Measurements from ENCODE around the gene NDUFV3. TPM values are rescaled to one million over a fixed set of nuclear protein-coding genes. Genes with fewer than 3 reads are reported as not detected.

The NDUFV3 gene
- total and polyA plus RNA-seq, 2 of the 13 experiments (the other 11 are each of a cell fraction or from before 2014, with no cell fraction given) = 14.2 to 29.6 TPM

- peak; percentile 39; the same call in 1 of the 2 replicates for TF ChIP-seq ZBTB33 (CRISPR knock-in tag; IDR thresholded peaks at IDR 0.05)
- TF ChIP-seq ZKSCAN8 (CRISPR knock-in tag; IDR thresholded peaks at IDR 0.05; ENCODE audit: borderline replicate concordance) = no peak
- no peak for TF ChIP-seq THRA (CRISPR knock-in tag; IDR thresholded peaks at IDR 0.05; ENCODE audit: borderline replicate concordance)
- no peak for TF ChIP-seq ZC3H13 (CRISPR knock-in tag; IDR thresholded peaks at IDR 0.05)
- TF ChIP-seq ZNF512B (CRISPR knock-in tag; IDR thresholded peaks at IDR 0.05; ENCODE audit: borderline replicate concordance) = no peak
- no peak for TF ChIP-seq ZNF44 (CRISPR knock-in tag; IDR thresholded peaks at IDR 0.05)
- TF ChIP-seq TMF1 (CRISPR knock-in tag; IDR thresholded peaks at IDR 0.05; ENCODE audit: low read depth) = no peak
- no peak for TF ChIP-seq ZFP37 (CRISPR knock-in tag; IDR thresholded peaks at IDR 0.05; ENCODE audit: borderline replicate concordance)
- TF ChIP-seq ZNF383 (CRISPR knock-in tag; IDR thresholded peaks at IDR 0.05; ENCODE audit: borderline replicate concordance) = no peak
- TF ChIP-seq TGIF2 (CRISPR knock-in tag; IDR thresholded peaks at IDR 0.05) = no peak
- no peak for TF ChIP-seq PHF5A (CRISPR knock-in tag; IDR thresholded peaks at IDR 0.05; ENCODE audit: low read depth, unreplicated experiment)
- TF ChIP-seq ZNF550 (CRISPR knock-in tag; IDR thresholded peaks at IDR 0.05; ENCODE audit: borderline replicate concordance) = no peak
- TF ChIP-seq ZNF33A (CRISPR knock-in tag; IDR thresholded peaks at IDR 0.05; ENCODE audit: borderline replicate concordance) = no peak
- TF ChIP-seq U2AF2 (IDR thresholded peaks at IDR 0.05; ENCODE audit: low read depth, low read length) = no peak
- TF ChIP-seq MTF1 (CRISPR knock-in tag; IDR thresholded peaks at IDR 0.05) = no peak
- no peak for TF ChIP-seq ZNF414 (CRISPR knock-in tag; IDR thresholded peaks at IDR 0.05)
- no peak for TF ChIP-seq PLSCR1 (CRISPR knock-in tag; IDR thresholded peaks at IDR 0.05; ENCODE audit: borderline replicate concordance)
- TF ChIP-seq TAF15 (IDR thresholded peaks at IDR 0.05; ENCODE audit: low read depth, low read length, poor library complexity, severe bottlenecking) = no peak
- TF ChIP-seq STAG1 (CRISPR knock-in tag; IDR thresholded peaks at IDR 0.05) = peak; percentile 78
Observed at GRCh38 chr21:42923553-42924432, 30.7 kb downstream of the NDUFV3 start (continued).
